Stomach smooth muscle (tissue), 2 donors: ENCODE measurements around the gene KCNQ2.

Experiments used
- H3K27ac ChIP-seq: one replicate; pipeline ENCODE4 v1.7.0; 2013; ENCODE audit warnings: mild to moderate bottlenecking, low read length, inconsistent platforms
- H3K27me3 ChIP-seq, 2 donors: one replicate each; pipeline ENCODE4 v1.7.0; 2013; ENCODE audit warnings: low read length in 2 of 2; ENCODE audit not compliant: insufficient read depth in 2 of 2, control insufficient read depth in 1 of 2
- H3K36me3 ChIP-seq, 2 donors: one replicate each; pipeline ENCODE4 v1.7.0; 2013; ENCODE audit warnings: low read length in 2 of 2; ENCODE audit not compliant: control insufficient read depth in 2 of 2, insufficient read depth in 2 of 2
- H3K4me1 ChIP-seq: one replicate; pipeline ENCODE4 v1.7.0; 2013; ENCODE audit warnings: low read length; ENCODE audit not compliant: control insufficient read depth, insufficient read depth
- H3K4me3 ChIP-seq, 2 donors: one replicate each; pipeline ENCODE4 v1.7.0; 2013; ENCODE audit warnings: low read length in 2 of 2
- H3K9ac ChIP-seq, 2 donors: one replicate each; pipeline ENCODE4 v1.7.0; 2013; ENCODE audit warnings: low read length in 2 of 2, mild to moderate bottlenecking in 1 of 2
- H3K9me3 ChIP-seq, 2 donors: one replicate each; pipeline ENCODE4 v1.7.0; 2013; ENCODE audit warnings: low read length in 2 of 2; ENCODE audit not compliant: control insufficient read depth in 2 of 2
- donor health status: healthy.
- donor health status: Pancreatic carcinoma.

KCNQ2 gene

GRCh38 chr20:63469019-63469712 is 3.3 kb downstream of the KCNQ2 start:
- no peaks in the 10 kb centered on the region for H3K36me3 ChIP-seq
- H3K4me1 ChIP-seq: peaks cover 8% of the 10 kb centered on the region
- no peak overlapping the region for H3K4me3 ChIP-seq
- no peak overlapping the region for H3K27ac ChIP-seq
- no peaks in the 10 kb centered on the region for H3K9me3 ChIP-seq
- no peak overlapping the region for H3K9ac ChIP-seq
- peaks cover 27 to 34% of the 10 kb centered on the region in 2 donors for H3K27me3 ChIP-seq

GRCh38 chr20:63468421-63468820 is 4.0 kb downstream of the KCNQ2 start:
- Histone ChIP-seq H3K36me3 (no peaks in the 10 kb centered on the region), H3K27me3 (peaks cover 21 to 27% of the 10 kb centered on the region in 2 donors)

GRCh38 chr20:63467294-63468083 is 5.0 kb downstream of the KCNQ2 start:
- Histone ChIP-seq H3K36me3 (no peaks in the 10 kb centered on the region), H3K4me1 (peaks cover 8% of the 10 kb centered on the region), H3K9ac (no peak overlapping the region), H3K27ac (no peak overlapping the region), H3K27me3 (peaks cover 21 to 28% of the 10 kb centered on the region in 2 donors), H3K4me3 (no peak overlapping the region), H3K9me3 (no peaks in the 10 kb centered on the region)

More at GRCh38 chr20:63468421-63468820, 4.0 kb downstream of the KCNQ2 start:
- Histone ChIP-seq H3K9ac (no peak overlapping the region), H3K27ac (no peak overlapping the region), H3K4me3 (no peak overlapping the region), H3K9me3 (no peaks in the 10 kb centered on the region), H3K4me1 (peaks cover 8% of the 10 kb centered on the region)

- Histone ChIP-seq H3K36me3 (no peaks in the 10 kb centered on the region), H3K4me3 (no peak overlapping the region), H3K27ac (no peak overlapping the region), H3K4me1 (peaks cover 2% of the 10 kb centered on the region), H3K9ac (no peak overlapping the region), H3K27me3 (peaks cover 17 to 31% of the 10 kb centered on the region in 2 donors), H3K9me3 (no peaks in the 10 kb centered on the region)
These were observed 5.6 kb downstream of the KCNQ2 start for GRCh38 chr20:63466861-63467260.

- H3K27me3 ChIP-seq: peaks cover 16 to 31% of the 10 kb centered on the region in 2 donors
- no peaks in the 10 kb centered on the region for H3K9me3 ChIP-seq
- no peak overlapping the region for H3K4me3 ChIP-seq
- H3K4me1 ChIP-seq: no peaks in the 10 kb centered on the region
- no peak overlapping the region for H3K9ac ChIP-seq
- H3K27ac ChIP-seq: no peak overlapping the region
- H3K36me3 ChIP-seq: no peaks in the 10 kb centered on the region
These were observed 6.1 kb downstream of the KCNQ2 start for GRCh38 chr20:63466250-63466825.

GRCh38 chr20:63465380-63466249 is 6.8 kb downstream of the KCNQ2 start:
- Histone ChIP-seq H3K9me3 (no peaks in the 10 kb centered on the region), H3K9ac (no peak overlapping the region), H3K27ac (no peak overlapping the region), H3K4me3 (no peak overlapping the region), H3K27me3 (peaks cover 18 to 31% of the 10 kb centered on the region in 2 donors), H3K36me3 (no peaks in the 10 kb centered on the region), H3K4me1 (no peaks in the 10 kb centered on the region)

- Histone ChIP-seq H3K9ac (no peak overlapping the region), H3K27me3 (peaks cover 19 to 29% of the 10 kb centered on the region in 2 donors), H3K27ac (no peak overlapping the region)
These were observed 8.2 kb downstream of the KCNQ2 start for GRCh38 chr20:63464289-63464635.

GRCh38 chr20:63463400-63464288 is 8.8 kb downstream of the KCNQ2 start:
- Histone ChIP-seq H3K9me3 (no peaks in the 10 kb centered on the region), H3K9ac (no peak overlapping the region), H3K4me1 (no peaks in the 10 kb centered on the region), H3K4me3 (no peak overlapping the region), H3K27ac (no peak overlapping the region), H3K36me3 (no peaks in the 10 kb centered on the region), H3K27me3 (peaks cover 18 to 27% of the 10 kb centered on the region in 2 donors)

More at GRCh38 chr20:63464289-63464635, 8.2 kb downstream of the KCNQ2 start:
- H3K4me3 ChIP-seq: no peak overlapping the region
- no peaks in the 10 kb centered on the region for H3K4me1 ChIP-seq
- H3K36me3 ChIP-seq: no peaks in the 10 kb centered on the region
- H3K9me3 ChIP-seq: no peaks in the 10 kb centered on the region

GRCh38 chr20:63462244-63462643 is 10.2 kb downstream of the KCNQ2 start:
- Histone ChIP-seq H3K27ac (no peak overlapping the region), H3K27me3 (peaks cover 19 to 31% of the 10 kb centered on the region in 2 donors), H3K36me3 (no peaks in the 10 kb centered on the region), H3K9me3 (no peaks in the 10 kb centered on the region), H3K9ac (no peak overlapping the region), H3K4me3 (no peak overlapping the region), H3K4me1 (peaks cover 2% of the 10 kb centered on the region)
